IMR-90 (cell line): ENCODE results near the gene GPR82.

Experiments
- BHLHE40 ChIP-seq: fragments of 150-350 bp; IDR thresholded peaks from 2 replicates; pipeline ENCODE4 v1.6.1; 2016; ENCODE audit warnings: mild to moderate bottlenecking, low read depth, low read length
- TF ChIP-seq, protein P1 (sequence below): fragments of 150-350 bp; IDR thresholded peaks from 2 replicates; pipeline ENCODE4 v1.6.1; 2017; ENCODE audit warnings: mild to moderate bottlenecking, antibody characterized with exemption, low read length, low read depth

DNA sequence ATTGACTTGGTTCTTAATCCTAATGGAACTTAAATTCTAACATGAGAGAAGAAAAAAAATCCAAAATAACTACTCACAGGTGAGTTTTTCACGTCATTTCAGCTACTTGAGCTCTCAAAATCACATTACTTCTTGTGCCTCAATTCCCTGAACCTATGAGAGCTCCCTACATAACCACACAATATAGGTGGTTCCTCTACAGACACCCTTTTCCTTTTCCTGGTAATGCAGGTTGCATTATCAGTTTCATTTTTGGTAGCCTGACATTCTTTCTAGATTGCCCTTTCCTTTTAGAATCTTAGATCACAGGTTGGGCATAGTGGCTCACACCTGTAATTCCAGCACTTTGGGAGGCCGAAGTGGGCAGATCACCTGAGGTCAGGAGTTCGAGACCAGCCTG lies 31.0 kb upstream of the GPR82 start:
- TF ChIP-seq BHLHE40: no peak
- TF ChIP-seq, protein P1, sequence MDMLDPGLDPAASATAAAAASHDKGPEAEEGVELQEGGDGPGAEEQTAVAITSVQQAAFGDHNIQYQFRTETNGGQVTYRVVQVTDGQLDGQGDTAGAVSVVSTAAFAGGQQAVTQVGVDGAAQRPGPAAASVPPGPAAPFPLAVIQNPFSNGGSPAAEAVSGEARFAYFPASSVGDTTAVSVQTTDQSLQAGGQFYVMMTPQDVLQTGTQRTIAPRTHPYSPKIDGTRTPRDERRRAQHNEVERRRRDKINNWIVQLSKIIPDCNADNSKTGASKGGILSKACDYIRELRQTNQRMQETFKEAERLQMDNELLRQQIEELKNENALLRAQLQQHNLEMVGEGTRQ: no peak
